H1 (cell line): ENCODE measurements around the gene B3GALT4. TPM values are rescaled to one million over a fixed set of nuclear protein-coding genes. Genes with fewer than 3 reads are reported as not detected.

Source experiments
- CTCF ChIA-PET: fragments of 300-600 bp; sonication (Branson Sonifier 250); formaldehyde crosslinking; loops from one replicate; lab custom pipeline; 2021; ENCODE audit not compliant: partially characterized antibody; lab: Charles Lee
- POLR2A ChIA-PET: fragments of 300-600 bp; sonication (Branson Sonifier 250); formaldehyde crosslinking; loops from one replicate; lab custom pipeline; 2021; ENCODE audit warnings: inconsistent platforms; ENCODE audit not compliant: partially characterized antibody; lab: Charles Lee
- DNase-seq, 2 experiments: peaks; one replicate each; pipeline versions ENCODE4 v3.0.0 to v3.0.0-alpha.2; 2010 to 2022; ENCODE audit warnings: low spot score in 2 of 2, low read depth in 1 of 2, mixed read lengths in 1 of 2
- FAIRE-seq: peaks from 2 replicates; lab custom pipeline; 2011; peaks lifted over from hg19 to GRCh38; lab: Jason Lieb, UNC
- H2AFZ ChIP-seq: 2 replicates; pipeline ENCODE4 v1.8.1; 2012; ENCODE audit warnings: low read length, inconsistent platforms
- H2AK5ac ChIP-seq: 2 replicates; pipeline ENCODE4 v1.6.1; 2013; ENCODE audit warnings: low read depth, low read length
- H2BK120ac ChIP-seq: replicated peaks from 2 replicates; pipeline ENCODE3; 2013; ENCODE audit warnings: low read depth, low read length, inconsistent platforms
- H2BK12ac ChIP-seq: 2 replicates; pipeline ENCODE4 v1.6.1; 2013; ENCODE audit warnings: low read depth, low read length
- H2BK15ac ChIP-seq: 2 replicates; pipeline ENCODE4 v1.6.1; 2013; ENCODE audit warnings: low read length
- H2BK20ac ChIP-seq: 2 replicates; pipeline ENCODE4 v1.6.1; 2013; ENCODE audit warnings: low read length
- H2BK5ac ChIP-seq: 2 replicates; pipeline ENCODE4 v1.6.1; 2013; ENCODE audit warnings: low read depth, low read length
- H3K14ac ChIP-seq: 2 replicates; pipeline ENCODE4 v1.6.1; 2013; ENCODE audit warnings: inconsistent platforms; ENCODE audit not compliant: insufficient read length
- H3K18ac ChIP-seq: 2 replicates; pipeline ENCODE4 v1.6.1; 2013; ENCODE audit warnings: low read length; ENCODE audit errors: extremely low read depth
- H3K23ac ChIP-seq: 2 replicates; pipeline ENCODE4 v1.6.1; 2013; ENCODE audit warnings: inconsistent platforms; ENCODE audit not compliant: insufficient read length
- H3K23me2 ChIP-seq: 2 replicates; pipeline ENCODE4 v1.6.1; 2013; ENCODE audit warnings: low read depth, low read length
- H3K27ac ChIP-seq: 2 replicates; pipeline ENCODE4 v1.6.1; 2011; ENCODE audit warnings: low read depth, low read length, inconsistent platforms
- H3K27me3 ChIP-seq, 4 experiments: replicated peaks in 1 of 4; 1 replicate in 1 of 4; 2 replicates in 3 of 4; pipeline versions ENCODE4 v1.6.1 to v1.8.1; 2011 to 2013; ENCODE audit warnings: low read length in 3 of 4, mild to moderate bottlenecking in 3 of 4, inconsistent platforms in 2 of 4, mixed read lengths in 2 of 4, moderate library complexity in 1 of 4; ENCODE audit not compliant: control insufficient read depth in 3 of 4, insufficient read depth in 3 of 4; ENCODE audit errors: extremely low read depth in 1 of 4
- H3K36me3 ChIP-seq, 4 experiments: 2 replicates each; pipeline versions ENCODE4 v1.6.1 to v1.8.1; 2011 to 2013; ENCODE audit warnings: mild to moderate bottlenecking in 4 of 4, low read length in 3 of 4, moderate library complexity in 2 of 4, control low read depth in 1 of 4, inconsistent platforms in 1 of 4; ENCODE audit not compliant: insufficient read depth in 4 of 4, control insufficient read depth in 2 of 4
- H3K4ac ChIP-seq: replicated peaks from 2 replicates; pipeline ENCODE3; 2013; ENCODE audit warnings: low read length, low read depth, mixed read lengths, inconsistent platforms; ENCODE audit not compliant: insufficient read length
- H3K4me1 ChIP-seq, 4 experiments: replicated peaks in 1 of 4; 1 replicate in 1 of 4; 2 replicates in 3 of 4; pipeline versions ENCODE4 v1.6.1 to v1.8.1; 2011 to 2013; ENCODE audit warnings: low read length in 3 of 4, inconsistent platforms in 2 of 4, mixed read lengths in 1 of 4; ENCODE audit not compliant: insufficient read depth in 4 of 4, control insufficient read depth in 3 of 4
- H3K4me2 ChIP-seq, 2 experiments: 2 replicates each; pipeline versions ENCODE4 v1.6.1 to v1.8.1; 2011 to 2013; ENCODE audit warnings: low read depth in 2 of 2, low read length in 2 of 2, control low read depth in 1 of 2, inconsistent platforms in 1 of 2, mild to moderate bottlenecking in 1 of 2; ENCODE audit not compliant: insufficient read depth in 1 of 2
- H3K4me3 ChIP-seq, 4 experiments: fragments of 200-600, 300-600 bp in 1 of 4; sonication (generic), shearing (Covaris generic), sonication (Bioruptor Twin) in 1 of 4; 2 replicates each; pipeline versions ENCODE4 v1.5.1 to v1.8.1; 2011 to 2016; ENCODE audit warnings: low read length in 4 of 4, low read depth in 3 of 4, control low read depth in 2 of 4, inconsistent platforms in 2 of 4, mild to moderate bottlenecking in 2 of 4, mixed read lengths in 1 of 4, moderate library complexity in 1 of 4; ENCODE audit not compliant: insufficient read depth in 2 of 4; ENCODE audit errors: extremely low read depth in 1 of 4
- H3K56ac ChIP-seq: replicated peaks from 2 replicates; pipeline ENCODE3; 2013; ENCODE audit warnings: low read depth, mild to moderate bottlenecking, mixed read lengths, low read length, inconsistent platforms; ENCODE audit not compliant: insufficient read length
- H3K79me1 ChIP-seq: 2 replicates; pipeline ENCODE4 v1.6.1; 2013; ENCODE audit warnings: low read depth, low read length, control low read depth
- H3K79me2 ChIP-seq, 2 experiments: 2 replicates each; pipeline versions ENCODE4 v1.6.1 to v1.8.1; 2012 to 2013; ENCODE audit warnings: low read length in 2 of 2, mild to moderate bottlenecking in 2 of 2, inconsistent platforms in 1 of 2; ENCODE audit not compliant: insufficient read depth in 2 of 2, control insufficient read depth in 1 of 2
- H3K9ac ChIP-seq, 4 experiments: replicated peaks in 1 of 4; 1 replicate in 1 of 4; 2 replicates in 3 of 4; pipeline versions ENCODE4 v1.6.1 to v1.8.1; 2011 to 2013; ENCODE audit warnings: low read depth in 3 of 4, low read length in 3 of 4, control low read depth in 2 of 4, mild to moderate bottlenecking in 2 of 4, moderate library complexity in 2 of 4, inconsistent platforms in 1 of 4; ENCODE audit errors: extremely low read depth in 1 of 4
- H3K9me3 ChIP-seq, 2 experiments: 2 replicates each; pipeline versions ENCODE4 v1.6.1 to v1.8.1; 2012 to 2013; ENCODE audit warnings: mild to moderate bottlenecking in 2 of 2, moderate library complexity in 2 of 2, control low read depth in 1 of 2, inconsistent platforms in 1 of 2, low read depth in 1 of 2, low read length in 1 of 2, mixed read lengths in 1 of 2; ENCODE audit not compliant: insufficient read depth in 2 of 2
- H4K20me1 ChIP-seq, 2 experiments: replicated peaks in 1 of 2; 2 replicates each; pipeline versions ENCODE3 to v1.8.1; 2011 to 2013; ENCODE audit warnings: inconsistent platforms in 2 of 2, low read length in 2 of 2, mild to moderate bottlenecking in 1 of 2; ENCODE audit not compliant: insufficient read depth in 2 of 2, control insufficient read depth in 1 of 2
- H4K5ac ChIP-seq: 2 replicates; pipeline ENCODE4 v1.6.1; 2013; ENCODE audit warnings: low read length, low read depth, mixed read lengths, inconsistent platforms; ENCODE audit not compliant: insufficient read length
- H4K8ac ChIP-seq: 2 replicates; pipeline ENCODE4 v1.8.0; 2013; ENCODE audit warnings: mild to moderate bottlenecking, moderate library complexity, low read length, inconsistent platforms; ENCODE audit not compliant: insufficient read depth; ENCODE audit errors: extremely low read depth
- H4K91ac ChIP-seq: replicated peaks from 2 replicates; pipeline ENCODE3; 2013; ENCODE audit warnings: low read length, mixed read lengths, inconsistent platforms; ENCODE audit not compliant: insufficient read length
- WGBS, 2 experiments: shearing (Covaris generic) in 1 of 2; methylation state at CpG; one replicate each; pipeline versions ENCODE4 v1.1.6 to v1.1.7; 2013 to 2015; ENCODE audit warnings: low lambda C conversion rate in 2 of 2, mixed read lengths in 2 of 2, inconsistent platforms in 1 of 2, low coverage in 1 of 2, missing lambda C conversion rate in 1 of 2; ENCODE audit not compliant: insufficient replicate concordance in 2 of 2, insufficient coverage in 1 of 2, insufficient read length in 1 of 2; ENCODE audit errors: extremely low coverage in 1 of 2, missing lambda C conversion rate in 1 of 2; 5-methylcytosine and 5-hydroxymethylcytosine counted together
- polyA plus RNA-seq, 7 experiments: library from polyadenylated mRNA; depleted of rRNA in 3 of 7; stranded (reverse) in 5 of 7; unstranded in 2 of 7; fragments of >200 nt in 5 of 7; fragments of 200-250 nt in 2 of 7; gene quantifications; 1 replicate in 5 of 7; 2 replicates in 1 of 7; 4 replicates in 1 of 7; pipeline versions ENCODE4 v1.2.1 to v1.2.3, GENCODE V29; 2011 to 2013; ENCODE audit warnings: missing spikeins in 2 of 7, mixed read lengths in 2 of 7
- total RNA-seq: library from RNA; stranded (reverse); fragmentation: NEBNext Ultra II Directional; extraction: Animal tissue kit (Norgen Biotek cat#: 25700); gene quantifications from 2 replicates; pipeline ENCODE4 v1.2.1, GENCODE V29; 2021

The B3GALT4 gene
- total and polyA plus RNA-seq, 2 of the 8 experiments (the other 6 are each of a cell fraction or from before 2014, with no cell fraction given) = 2.2 to 3.0 TPM

- H3K9me3 ChIP-seq = no peaks in the 10 kb centered on the region
- no peak overlapping the region for H3K23ac ChIP-seq
- H3K36me3 ChIP-seq = peaks cover 0 to 2% (median 0%) of the 10 kb centered on the region in 4 experiments; a peak in 1 of 8 replicates
- no peak overlapping the region for H2AFZ ChIP-seq
- H3K4me2 ChIP-seq = no peak overlapping the region
- no peak overlapping the region for H4K5ac ChIP-seq
- H2BK120ac ChIP-seq = no peak overlapping the region
- H2BK12ac ChIP-seq = no peak overlapping the region
- no peak overlapping the region for H3K27ac ChIP-seq
- DNase-seq (no peak), FAIRE-seq (no peak)
- no peak overlapping the region for H3K9ac ChIP-seq
- no peak overlapping the region for H3K56ac ChIP-seq
- H3K79me1 ChIP-seq = no peaks in the 10 kb centered on the region
- H3K23me2 ChIP-seq = peaks cover 9% of the 10 kb centered on the region; the same call in 1 of the 2 replicates
- no peak overlapping the region for H2AK5ac ChIP-seq
- H3K4me3 ChIP-seq = no peak overlapping the region
- H2BK15ac ChIP-seq = no peak overlapping the region
- H3K27me3 ChIP-seq = peaks cover 0 to 21% (median 11%) of the 10 kb centered on the region in 4 experiments; a peak in 6 of 7 replicates
- no peak overlapping the region for H2BK5ac ChIP-seq
- no peak overlapping the region for H4K8ac ChIP-seq
- H2BK20ac ChIP-seq = no peak overlapping the region
- H3K4me1 ChIP-seq = peaks cover 0 to 10% (median 7%) of the 10 kb centered on the region in 4 experiments; a peak in 4 of 7 replicates
- ChIA-PET CTCF (interaction anchor here (0.7 to 7.9 kb wide), 11 partner anchors 9 to 265 kb away, joined by 3 to 107 read pairs (median 14); partner anchors contain the start of genes B3GALT4, HSD17B8 and RING1), POLR2A (interaction anchor here (1.0 to 3.0 kb wide), 7 partner anchors 10 to 62 kb away, joined by 3 to 26 read pairs (median 8); partner anchors contain the start of genes B3GALT4, RPS18 and VPS52)
- 95% methylated on average over 13 of the region's 13 CpGs; no CpG with 5 or more reads in 1 of the 2 experiments for WGBS, 2 experiments
- H3K4ac ChIP-seq = no peak overlapping the region
- no peaks in the 10 kb centered on the region for H3K79me2 ChIP-seq
- no peaks in the 10 kb centered on the region for H4K20me1 ChIP-seq
- H3K18ac ChIP-seq = no peak overlapping the region
- no peak overlapping the region for H4K91ac ChIP-seq
- H3K14ac ChIP-seq = no peak overlapping the region
Observed at GRCh38 chr6:33250731-33251130, 26.2 kb upstream of the B3GALT4 start.
